CD4-positive, alpha-beta T cell treated with Interleukin-15 for 4 hours (primary cell): Measurements from ENCODE around the gene CASP5.
A peak's percentile ranks its signal among the peaks of the same experiment; 100 is the strongest.
"Not testable (repeated sequence)": the region's sequence is repeated elsewhere in the genome, so short reads cannot be mapped to it uniquely, and the experiment has no call there.

Source experiments
- DNase-seq: peaks from one replicate; pipeline ENCODE4 v3.0.0-alpha.2; 2020; ENCODE audit warnings: low spot score

Gene CASP5

GRCh38 chr11:105023003-105023402, at the start of gene CASP5:
CASP5 (minus strand) TSS chr11:105023168; CDS start chr11:105023136, 32 bp downstream.
- no peak for DNase-seq

- DNase-seq, result not testable (repeated sequence)
Measured at GRCh38 chr11:105072080-105072479, 49.1 kb upstream of the CASP5 start.

DNA sequence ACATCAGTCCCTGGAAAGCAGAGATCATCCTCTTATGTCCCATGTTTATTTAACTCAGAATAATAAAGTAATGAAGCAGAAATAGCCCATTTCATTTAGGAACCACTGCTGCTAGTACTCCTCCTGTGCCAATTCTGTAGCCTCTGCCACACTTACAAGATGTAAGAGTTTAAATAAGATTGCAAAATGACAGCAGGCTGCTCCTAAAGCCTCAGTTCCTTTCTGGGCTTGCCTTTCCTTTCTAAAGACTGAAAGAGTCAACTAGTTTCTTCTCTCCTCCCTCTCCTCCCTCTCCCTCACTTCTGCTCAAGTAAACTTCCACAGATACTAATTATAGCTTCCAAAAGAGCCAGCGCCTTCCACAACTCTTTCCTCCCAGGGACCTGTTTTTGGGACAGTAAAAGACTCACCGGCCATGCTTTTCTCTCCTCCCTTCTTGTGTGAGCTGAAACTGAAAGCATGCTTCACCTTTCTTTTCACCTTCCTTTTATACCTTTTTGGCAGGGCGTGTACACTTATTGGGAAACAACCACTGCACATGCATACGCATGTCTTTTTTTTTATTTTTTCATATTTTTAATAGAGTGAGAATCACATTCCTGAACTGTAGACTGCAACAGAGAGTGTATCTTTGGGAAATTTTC, 48.2 kb upstream of the CASP5 start:
- DNase-seq, result peak; percentile 49

- peak; percentile 29 for DNase-seq
Measured at GRCh38 chr11:105070306-105070705, 47.3 kb upstream of the CASP5 start.

DNA sequence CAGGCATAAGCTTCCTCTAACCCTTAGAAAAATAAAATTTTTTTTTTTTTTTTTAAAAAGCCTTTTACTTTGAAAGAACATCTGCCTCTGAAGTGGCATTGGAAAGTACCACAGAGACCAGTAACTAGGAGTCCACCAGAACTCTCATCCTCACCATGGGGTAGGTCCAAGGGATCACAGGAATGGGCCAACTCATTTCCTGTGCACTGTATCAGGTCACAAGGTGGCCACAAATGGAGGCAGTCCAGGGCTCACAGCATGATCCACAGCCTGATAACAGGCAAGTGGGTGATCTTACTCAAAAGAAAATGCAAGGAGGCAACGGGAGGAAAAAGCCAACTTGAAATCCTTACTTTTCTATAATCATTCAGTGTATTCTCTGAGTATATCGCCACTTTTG, 46.8 kb upstream of the CASP5 start:
- not testable (repeated sequence) for DNase-seq

- not testable (repeated sequence) for DNase-seq
Measured at GRCh38 chr11:105063245-105063941, 40.4 kb upstream of the CASP5 start.

DNA sequence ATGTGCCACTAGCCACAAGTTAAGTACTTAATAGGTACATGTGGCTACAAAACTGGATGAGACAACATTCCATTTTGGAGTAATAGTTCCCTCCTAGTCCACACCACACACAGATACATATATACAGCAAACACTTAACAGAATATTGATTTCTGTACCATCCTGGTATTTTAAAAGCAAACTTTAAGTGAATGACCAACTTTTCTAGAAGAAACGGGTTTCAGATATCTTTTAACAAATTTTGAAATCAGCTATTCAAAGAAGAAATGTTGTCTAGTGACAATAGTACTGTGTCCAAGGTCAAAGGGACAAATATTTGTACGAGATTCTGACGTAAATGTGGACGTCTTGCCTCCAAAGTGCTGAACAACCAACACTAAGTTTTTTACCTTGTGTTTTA, 34.5 kb upstream of the CASP5 start:
- DNase-seq, result no peak

DNA sequence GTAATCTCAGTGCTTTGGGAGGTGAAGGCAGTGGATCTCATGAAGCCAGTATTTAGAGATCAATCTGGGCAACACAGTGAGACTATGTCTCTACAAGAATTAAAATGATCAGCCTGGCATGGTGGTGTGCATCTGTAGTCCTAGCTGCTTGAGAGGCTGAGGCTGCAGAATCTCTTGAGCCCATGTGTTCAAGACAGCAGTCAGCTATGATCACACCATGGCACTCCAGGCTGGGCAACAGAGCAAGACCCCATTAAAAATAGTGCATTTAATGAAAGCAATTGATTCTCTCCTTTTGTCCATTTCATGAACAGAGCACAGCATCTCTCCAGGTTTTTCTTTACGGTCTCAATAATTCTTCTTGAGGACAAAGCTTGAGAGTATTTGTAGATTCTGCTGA, 33.5 kb upstream of the CASP5 start:
- no peak for DNase-seq

- DNase-seq, result no peak
Measured at GRCh38 chr11:105054723-105055493, 31.9 kb upstream of the CASP5 start.

GRCh38 chr11:105052487-105052886, 29.5 kb upstream of the CASP5 start:
- DNase-seq, result no peak

- no peak for DNase-seq
Measured at GRCh38 chr11:105051559-105051958, 28.6 kb upstream of the CASP5 start.

- DNase-seq, result no peak
Measured at GRCh38 chr11:105049481-105049880, 26.5 kb upstream of the CASP5 start.

- DNase-seq, result no peak
Measured at GRCh38 chr11:105046898-105047579, 24.1 kb upstream of the CASP5 start.

DNA sequence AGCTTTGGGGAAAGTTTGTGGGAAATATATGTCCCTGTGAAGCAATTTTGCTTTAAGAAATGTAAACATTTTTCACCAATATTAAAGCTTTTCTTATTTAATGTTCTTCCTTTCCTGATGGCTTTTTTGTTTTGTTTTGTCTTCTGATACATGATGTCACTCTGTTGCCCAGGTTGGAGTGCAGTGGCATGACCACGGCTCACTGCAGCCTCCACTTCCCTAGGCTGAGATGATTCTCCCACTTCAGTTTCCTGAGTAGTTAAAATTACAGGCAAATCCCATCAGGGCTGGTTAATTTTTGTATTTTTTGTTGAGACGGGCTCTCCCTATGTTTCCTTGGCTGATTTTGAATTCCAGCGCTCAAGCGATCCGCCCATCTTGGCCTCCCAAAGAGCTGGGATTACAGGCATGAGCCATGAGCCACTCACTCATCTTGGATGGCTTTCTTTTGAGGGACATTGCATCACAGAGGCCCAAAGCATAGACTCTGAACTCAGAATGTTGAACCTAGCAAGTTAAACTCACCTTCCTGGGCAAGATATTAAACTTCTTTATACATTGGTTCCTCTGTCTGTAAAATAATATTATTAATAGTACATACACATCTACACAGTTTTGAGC, 22.8 kb upstream of the CASP5 start:
- DNase-seq, result no peak

DNA sequence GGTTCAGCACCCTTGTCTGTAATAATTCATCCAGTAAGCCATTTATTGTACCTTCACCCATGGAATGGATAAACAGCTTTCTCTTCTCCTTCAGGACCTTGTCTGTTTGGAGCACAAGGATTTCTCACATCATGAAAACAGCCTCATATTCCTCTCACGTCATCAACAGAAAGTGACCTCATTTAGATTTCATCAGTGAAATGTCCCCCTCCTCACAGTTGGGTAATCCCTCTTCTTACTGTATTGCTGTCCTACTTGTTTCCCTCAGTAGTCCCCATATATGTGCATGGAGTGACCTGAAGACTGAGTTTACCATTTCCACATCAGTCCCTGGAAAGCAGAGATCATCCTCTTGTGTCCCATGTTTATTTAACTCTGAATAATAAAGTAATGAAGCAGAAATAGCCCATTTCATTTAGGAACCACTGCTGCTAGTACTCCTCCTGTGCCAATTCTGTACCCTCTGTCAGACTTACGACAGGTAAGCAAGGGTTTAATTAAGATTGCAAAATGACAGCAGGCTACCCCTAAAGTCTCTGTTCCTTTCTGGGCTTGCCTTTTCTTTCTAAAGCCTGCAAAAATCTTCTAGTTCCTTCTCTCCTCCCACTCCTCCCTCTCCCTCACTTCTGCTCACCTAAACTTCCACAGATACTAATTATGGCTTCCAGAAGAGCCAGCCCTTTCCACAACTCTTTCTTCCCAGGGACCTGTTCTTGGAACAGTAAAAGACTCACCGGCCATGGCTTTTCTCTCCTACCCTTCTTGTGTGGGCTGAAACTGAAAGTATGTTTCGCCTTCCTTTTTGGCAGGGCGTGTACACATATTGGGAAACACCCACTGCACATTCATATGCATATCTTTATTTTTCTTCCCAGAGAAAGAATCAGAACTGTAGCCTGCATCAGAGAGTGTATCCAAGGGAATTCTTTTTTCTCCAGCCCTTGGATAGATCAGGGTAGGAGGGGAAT, 21.9 kb upstream of the CASP5 start, which contains the start of gene CARD16:
Gene CARD16 (minus strand): TSS at position 779 of the 968 bp plus-strand sequence. CDS start 38 bp downstream, at position 741.
- DNase-seq, result peak; percentile 61

- DNase-seq, result no peak
Measured at GRCh38 chr11:105042178-105042577, 19.2 kb upstream of the CASP5 start.

- DNase-seq, result no peak
Measured at GRCh38 chr11:105040703-105041102, 17.7 kb upstream of the CASP5 start.

DNA sequence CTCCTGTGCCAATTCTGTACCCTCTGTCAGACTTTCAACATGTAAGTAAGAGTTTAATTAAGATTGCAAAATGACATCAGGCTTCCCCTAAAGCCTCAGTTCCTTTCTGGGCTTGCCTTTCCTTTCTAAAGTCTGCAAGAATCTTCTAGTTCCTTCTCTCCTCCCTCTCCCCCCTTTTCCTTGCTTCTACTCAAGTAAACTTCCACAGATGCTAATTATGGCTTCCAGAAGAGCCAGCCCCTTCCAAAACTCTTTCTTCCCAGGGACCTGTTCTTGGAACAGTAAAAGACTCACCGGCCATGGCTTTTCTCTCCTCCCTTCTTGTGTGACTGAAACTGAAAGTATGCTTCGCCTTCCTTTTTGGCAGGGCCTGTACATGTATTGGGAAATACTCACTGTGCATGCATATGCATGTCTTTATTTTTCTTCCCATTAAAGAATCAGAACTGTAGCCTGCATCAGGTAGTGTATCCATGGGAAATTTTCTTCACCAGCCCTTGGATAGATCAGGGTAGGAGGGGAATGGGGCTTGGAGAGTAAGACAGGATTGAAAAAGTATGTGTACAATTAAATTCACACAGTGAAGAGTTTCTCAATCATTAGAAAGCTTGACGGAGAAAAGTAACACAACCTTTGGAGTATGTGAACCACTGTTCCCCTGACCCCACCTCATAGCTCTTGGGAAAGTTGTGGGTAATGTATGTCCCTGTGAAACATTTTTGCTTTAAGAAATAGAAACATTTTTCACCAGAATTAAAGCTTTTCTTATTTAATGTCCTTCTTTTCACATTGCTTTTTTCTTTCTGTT, 12.0 kb upstream of the CASP5 start, which contains the start of gene CASP1:
Gene CASP1 (minus strand): TSS at position 332 of the 808 bp plus-strand sequence. CDS start 31 bp downstream, at position 301.
- peak; percentile 46 for DNase-seq

DNA sequence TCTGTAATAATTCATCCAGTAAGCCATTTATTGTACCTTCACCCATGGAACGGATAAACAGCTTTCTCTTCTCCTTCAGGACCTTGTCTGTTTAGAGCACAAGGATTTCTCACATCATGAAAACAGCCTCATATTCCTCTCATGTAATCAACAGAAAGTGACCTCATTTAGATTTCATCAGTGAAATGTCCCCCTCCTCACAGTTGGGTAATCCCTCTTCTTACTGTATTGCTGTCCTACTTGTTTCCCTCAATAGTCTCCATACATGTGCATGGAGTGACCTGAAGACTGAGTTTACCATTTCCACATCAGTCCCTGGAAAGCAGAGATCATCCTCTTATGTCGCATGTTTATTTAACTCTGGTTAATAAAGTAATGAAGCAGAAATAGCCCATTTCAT, 11.4 kb upstream of the CASP5 start:
- not testable (repeated sequence) for DNase-seq

GRCh38 chr11:105033781-105034180, 10.8 kb upstream of the CASP5 start:
- DNase-seq, result no peak
